AG09319 (cell line): ENCODE data around the gene GLI3.

Experiments used
- DNase-seq: peaks from one replicate; pipeline ENCODE4 v3.0.0-alpha.2; 2010; ENCODE audit warnings: low read depth; ENCODE audit errors: extremely low read depth
- TF ChIP-seq, protein P1 (sequence below): IDR thresholded peaks from 2 replicates; pipeline ENCODE4 v1.5.1; 2011; ENCODE audit warnings: low read depth, mild to moderate bottlenecking, inconsistent platforms, low read length, moderate library complexity

The GLI3 gene

DNA sequence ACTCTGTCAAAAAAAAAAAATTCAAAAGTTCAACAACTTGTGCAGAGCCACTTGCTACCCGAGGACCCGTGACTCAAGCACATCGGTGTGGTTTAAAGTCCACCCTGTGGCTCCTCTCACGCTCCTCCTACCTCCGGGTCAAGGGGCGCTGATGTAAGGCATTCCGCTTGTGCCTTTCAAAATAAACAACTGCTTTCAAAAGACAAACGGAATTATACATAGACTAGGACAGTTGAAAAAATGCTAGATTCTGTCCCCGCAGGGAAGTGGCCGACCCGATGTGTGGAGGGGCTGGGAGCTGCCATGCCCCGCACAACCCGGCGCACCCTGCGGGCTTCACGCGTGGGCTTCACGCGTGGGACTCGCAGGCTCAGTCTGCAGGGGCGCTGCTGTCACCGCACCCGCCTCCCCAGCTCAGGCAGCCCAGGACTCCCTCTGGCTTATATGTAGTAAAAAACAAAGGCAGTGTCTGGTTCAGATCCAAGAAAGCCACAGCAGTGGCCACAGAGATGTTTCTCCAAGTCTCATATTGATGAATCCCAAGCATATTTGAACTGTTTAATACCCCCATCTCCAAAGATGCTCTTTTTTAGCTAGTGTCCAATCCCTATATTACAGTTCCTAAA is 294.4 kb downstream of the GLI3 start:
- TF ChIP-seq, protein P1, sequence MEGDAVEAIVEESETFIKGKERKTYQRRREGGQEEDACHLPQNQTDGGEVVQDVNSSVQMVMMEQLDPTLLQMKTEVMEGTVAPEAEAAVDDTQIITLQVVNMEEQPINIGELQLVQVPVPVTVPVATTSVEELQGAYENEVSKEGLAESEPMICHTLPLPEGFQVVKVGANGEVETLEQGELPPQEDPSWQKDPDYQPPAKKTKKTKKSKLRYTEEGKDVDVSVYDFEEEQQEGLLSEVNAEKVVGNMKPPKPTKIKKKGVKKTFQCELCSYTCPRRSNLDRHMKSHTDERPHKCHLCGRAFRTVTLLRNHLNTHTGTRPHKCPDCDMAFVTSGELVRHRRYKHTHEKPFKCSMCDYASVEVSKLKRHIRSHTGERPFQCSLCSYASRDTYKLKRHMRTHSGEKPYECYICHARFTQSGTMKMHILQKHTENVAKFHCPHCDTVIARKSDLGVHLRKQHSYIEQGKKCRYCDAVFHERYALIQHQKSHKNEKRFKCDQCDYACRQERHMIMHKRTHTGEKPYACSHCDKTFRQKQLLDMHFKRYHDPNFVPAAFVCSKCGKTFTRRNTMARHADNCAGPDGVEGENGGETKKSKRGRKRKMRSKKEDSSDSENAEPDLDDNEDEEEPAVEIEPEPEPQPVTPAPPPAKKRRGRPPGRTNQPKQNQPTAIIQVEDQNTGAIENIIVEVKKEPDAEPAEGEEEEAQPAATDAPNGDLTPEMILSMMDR: no peak
- DNase-seq: no peak

DNA sequence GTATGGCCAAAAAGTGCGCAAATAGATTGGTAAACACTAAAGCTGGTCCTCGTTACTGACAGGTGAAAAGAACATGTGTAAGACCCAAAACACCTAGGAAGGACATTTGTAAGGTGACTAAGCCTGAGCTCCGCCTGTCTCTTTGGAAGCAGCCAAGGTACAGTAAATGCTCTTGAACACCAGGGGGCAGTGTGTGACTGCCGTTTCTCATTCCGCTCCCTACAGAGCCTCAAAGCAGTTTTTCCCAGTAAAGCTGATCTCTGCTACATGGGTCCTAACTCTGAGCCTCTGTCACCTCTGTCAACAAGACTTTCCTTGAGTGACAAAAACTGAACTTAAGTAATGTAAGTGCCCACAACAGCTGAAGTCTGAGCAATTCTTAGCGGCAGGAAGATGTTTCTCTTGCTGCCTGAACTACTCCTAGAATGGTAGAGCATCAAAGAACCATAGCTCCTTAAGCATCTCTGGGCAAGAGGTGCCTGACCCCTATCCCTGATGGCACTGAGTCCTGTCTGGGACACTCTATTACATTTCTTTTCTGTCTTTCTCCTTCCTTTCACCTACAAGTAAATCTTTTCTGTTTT is 296.2 kb downstream of the GLI3 start:
- no peak for DNase-seq
- TF ChIP-seq, protein P1: peak; percentile 82

DNA sequence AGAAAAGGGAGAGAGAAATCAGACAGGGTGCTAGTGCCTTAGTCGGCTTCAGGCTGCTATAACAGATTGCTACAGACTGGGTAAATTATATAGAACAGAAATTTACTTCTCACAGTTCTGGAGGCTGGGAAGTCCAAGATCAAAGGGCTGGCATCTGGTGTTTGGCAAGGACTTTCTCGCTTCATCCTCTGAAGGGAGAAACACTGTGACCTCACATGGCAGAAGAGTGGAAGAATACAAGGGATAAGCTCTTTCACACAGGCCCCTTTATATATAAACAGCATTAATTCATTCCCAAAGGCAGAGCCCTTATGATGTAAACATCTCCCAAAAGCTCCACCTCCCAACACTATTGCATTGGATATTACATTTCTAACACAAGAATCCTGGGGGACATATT is 298.6 kb downstream of the GLI3 start:
- DNase-seq: no peak
- TF ChIP-seq, protein P1: no peak

DNA sequence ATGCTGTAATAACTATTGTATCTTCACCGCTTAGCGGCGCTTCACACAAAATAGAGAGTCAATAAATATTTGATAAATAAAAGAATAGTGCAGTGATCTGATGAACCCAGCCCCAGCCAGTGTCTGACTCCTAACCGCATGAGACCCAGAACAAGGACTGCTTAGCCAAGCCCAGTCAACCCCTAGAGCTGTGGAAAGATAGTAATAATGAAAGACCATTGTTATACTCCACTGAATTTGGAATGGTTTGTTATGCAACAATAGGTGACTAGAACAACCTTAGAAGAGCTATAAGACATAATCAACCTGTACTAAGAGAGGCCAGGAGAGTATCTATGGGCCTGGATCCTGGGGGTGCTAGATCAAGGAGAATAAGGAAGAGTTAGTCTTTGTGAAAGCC is 303.6 kb downstream of the GLI3 start:
- no peak for DNase-seq
- TF ChIP-seq, protein P1: no peak

DNA sequence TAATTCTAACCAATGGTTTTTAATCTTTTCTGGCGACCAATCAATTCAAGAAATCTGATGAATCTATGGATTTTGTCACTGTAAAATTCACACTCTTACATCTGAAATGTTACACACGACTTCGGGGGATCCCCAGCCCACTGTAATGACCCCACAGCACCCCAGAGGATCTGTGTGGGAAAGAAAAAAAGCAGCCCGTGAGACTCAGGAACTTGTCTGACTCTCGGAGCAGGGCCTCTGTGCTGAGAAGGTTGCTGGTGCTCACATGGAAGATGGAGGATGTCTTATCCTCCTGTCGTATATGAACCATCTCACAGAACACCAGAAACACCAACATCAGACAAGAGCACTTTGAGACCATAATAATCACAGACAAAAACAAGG is 305.8 kb downstream of the GLI3 start:
- TF ChIP-seq, protein P1: no peak
- no peak for DNase-seq

DNA sequence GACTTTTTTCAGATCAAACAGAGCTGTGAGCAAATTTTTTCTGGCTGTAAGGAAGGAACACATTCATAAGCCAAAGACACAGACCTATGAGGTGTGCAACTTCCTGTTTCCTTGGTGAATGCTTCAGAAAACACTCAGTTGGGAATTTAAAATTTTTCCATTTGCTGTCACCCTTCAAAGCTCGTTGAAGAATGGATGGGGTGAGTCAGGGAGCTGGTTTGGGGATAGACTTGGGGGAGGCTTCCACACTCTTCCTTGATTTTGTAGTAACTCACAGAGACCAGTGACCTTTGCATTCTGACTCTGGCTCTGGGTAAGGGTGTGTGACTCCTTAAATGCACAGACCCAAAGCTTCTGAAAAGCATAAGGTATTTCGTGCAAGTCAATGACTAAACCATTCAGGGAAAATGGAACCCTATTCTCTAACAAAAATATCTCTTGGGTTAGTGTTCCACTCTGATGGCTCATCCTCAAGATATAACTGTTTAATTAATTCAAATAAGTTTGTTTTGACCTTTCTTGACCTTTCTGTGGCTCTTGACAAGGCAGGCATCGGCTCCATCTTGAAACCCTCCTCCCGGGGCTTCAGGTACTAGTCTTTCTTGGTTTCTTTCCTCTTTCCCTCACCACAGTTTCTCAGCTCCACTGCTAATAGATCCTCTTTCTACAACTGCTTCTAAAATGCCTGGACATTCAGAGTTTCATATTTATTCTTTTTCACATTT is 306.3 kb downstream of the GLI3 start:
- DNase-seq: no peak
- TF ChIP-seq, protein P1: no peak

DNA sequence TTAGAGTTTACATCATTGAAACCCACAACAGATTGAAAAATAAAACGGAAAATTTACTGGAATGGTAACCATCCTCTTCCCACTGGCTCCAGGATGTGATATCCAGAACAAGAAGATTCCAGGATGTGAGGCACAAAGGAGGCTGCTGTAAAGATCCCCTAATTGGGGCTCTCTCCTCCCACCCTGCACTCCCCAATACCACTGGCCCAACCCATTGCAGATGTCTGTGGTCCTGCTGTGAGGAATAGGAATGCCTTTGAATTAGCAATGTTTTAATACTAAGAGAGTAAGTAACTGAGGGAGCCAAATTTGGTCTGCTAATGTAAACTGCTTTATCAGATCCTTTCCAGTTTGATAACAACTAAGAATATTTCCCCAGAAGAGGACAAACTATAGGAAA is 308.2 kb downstream of the GLI3 start:
- TF ChIP-seq, protein P1: no peak
- DNase-seq: no peak
